Measurements from ENCODE around the gene SLC39A6. TPM values are rescaled to one million over a fixed set of nuclear protein-coding genes. Genes with fewer than 3 reads are reported as not detected.

SLC39A6 gene
- total RNA-seq, 1 experiment from 2014 or later: 47.6 TPM

GRCh38 chr18:36160959-36161371 is 31.8 kb upstream of the SLC39A6 start:
- H3K27ac ChIP-seq (ENCODE audit: low read length): no peak overlapping the region
- ATAC-seq (no peak), DNase-seq (ENCODE audit: low read depth, low spot score) (no peak)
- no peak overlapping the region for H3K4me3 ChIP-seq (ENCODE audit: low read depth in 2 of 2, low read length in 2 of 2)
- H3K36me3 ChIP-seq (ENCODE audit: control insufficient read depth, insufficient read depth, low read length): peaks cover 22% of the 10 kb centered on the region; the same call in 1 of the 2 replicates
- in situ Hi-C loops (cut with HindIII; ENCODE audit: low pct_unique_long_range_greater_than_20kb, low sequenced_read_pairs) (no loop called here), intact Hi-C loops (cut with micrococcal nuclease; ENCODE audit: unreplicated experiment) (no loop called here)
- CTCF ChIA-PET: no interaction called here
- TF ChIP-seq REST (IDR thresholded peaks at IDR 0.05; ENCODE audit: insufficient read depth in 1 of 2, low read depth in 2 of 2, low read length in 1 of 2) (no peak), POLR2AphosphoS5 (IDR thresholded peaks at IDR 0.05; ENCODE audit: low read depth, low read length) (no peak), SIN3A (IDR thresholded peaks at IDR 0.05; ENCODE audit: borderline replicate concordance, insufficient read depth, low read depth, low read length) (no peak), TCF7L2 (IDR thresholded peaks at IDR 0.05; ENCODE audit: low read depth, low read length) (no peak)
- TF ChIP-seq, protein P1, sequence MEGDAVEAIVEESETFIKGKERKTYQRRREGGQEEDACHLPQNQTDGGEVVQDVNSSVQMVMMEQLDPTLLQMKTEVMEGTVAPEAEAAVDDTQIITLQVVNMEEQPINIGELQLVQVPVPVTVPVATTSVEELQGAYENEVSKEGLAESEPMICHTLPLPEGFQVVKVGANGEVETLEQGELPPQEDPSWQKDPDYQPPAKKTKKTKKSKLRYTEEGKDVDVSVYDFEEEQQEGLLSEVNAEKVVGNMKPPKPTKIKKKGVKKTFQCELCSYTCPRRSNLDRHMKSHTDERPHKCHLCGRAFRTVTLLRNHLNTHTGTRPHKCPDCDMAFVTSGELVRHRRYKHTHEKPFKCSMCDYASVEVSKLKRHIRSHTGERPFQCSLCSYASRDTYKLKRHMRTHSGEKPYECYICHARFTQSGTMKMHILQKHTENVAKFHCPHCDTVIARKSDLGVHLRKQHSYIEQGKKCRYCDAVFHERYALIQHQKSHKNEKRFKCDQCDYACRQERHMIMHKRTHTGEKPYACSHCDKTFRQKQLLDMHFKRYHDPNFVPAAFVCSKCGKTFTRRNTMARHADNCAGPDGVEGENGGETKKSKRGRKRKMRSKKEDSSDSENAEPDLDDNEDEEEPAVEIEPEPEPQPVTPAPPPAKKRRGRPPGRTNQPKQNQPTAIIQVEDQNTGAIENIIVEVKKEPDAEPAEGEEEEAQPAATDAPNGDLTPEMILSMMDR (IDR thresholded peaks at IDR 0.05): no peak
- H3K4me1 ChIP-seq (ENCODE audit: control insufficient read depth, insufficient read depth, low read length): no peaks in the 10 kb centered on the region
- POLR2A ChIA-PET: interaction anchor here (0.7 kb wide), 1 partner anchor 262 kb away, joined by 6 read pairs; no protein-coding TSS in a partner anchor
- H3K27me3 ChIP-seq (ENCODE audit: control insufficient read depth, insufficient read depth, low read length): no peaks in the 10 kb centered on the region
- no TSS peak for BruUV-seq (replicated peaks)
- H3K9me3 ChIP-seq (ENCODE audit: control insufficient read depth, insufficient read depth, low read depth, low read length): no peaks in the 10 kb centered on the region

DNA sequence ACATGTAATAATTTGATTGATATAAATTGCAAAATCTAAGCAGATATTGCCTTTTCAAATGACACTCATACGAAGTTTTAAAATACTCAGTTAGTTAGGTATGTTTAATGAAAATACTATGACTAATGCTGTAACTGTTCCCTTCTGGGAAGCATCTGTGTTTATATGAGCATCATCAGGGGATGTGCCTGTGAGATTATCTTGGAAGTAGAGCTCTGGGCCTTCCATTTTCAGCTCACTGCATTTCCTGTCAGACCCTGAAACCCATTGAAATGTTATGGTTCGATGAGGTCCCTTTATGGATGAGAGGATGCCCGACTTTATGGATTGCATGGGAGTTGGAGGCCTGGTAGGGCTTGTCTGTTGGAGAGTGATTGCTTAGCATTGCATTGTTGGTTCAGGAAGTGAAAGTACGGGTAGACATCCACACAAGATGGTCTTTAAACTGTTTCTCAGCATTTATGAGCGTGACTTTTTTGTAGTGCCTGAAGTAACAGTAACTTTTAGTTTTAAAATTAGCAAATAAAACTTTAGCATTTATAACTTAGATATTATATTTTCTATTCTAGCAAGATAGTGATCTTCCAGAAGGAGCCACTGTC is 29.2 kb upstream of the SLC39A6 start:
- POLR2A ChIA-PET: no interaction called here
- Histone ChIP-seq H3K27ac (ENCODE audit: low read length) (no peak overlapping the region), H3K4me1 (ENCODE audit: control insufficient read depth, insufficient read depth, low read length) (no peaks in the 10 kb centered on the region), H3K9me3 (ENCODE audit: control insufficient read depth, insufficient read depth, low read depth, low read length) (no peaks in the 10 kb centered on the region), H3K4me3 (ENCODE audit: low read depth in 2 of 2, low read length in 2 of 2) (no peak overlapping the region), H3K27me3 (ENCODE audit: control insufficient read depth, insufficient read depth, low read length) (no peaks in the 10 kb centered on the region), H3K36me3 (ENCODE audit: control insufficient read depth, insufficient read depth, low read length) (peaks cover 13% of the 10 kb centered on the region; the same call in 1 of the 2 replicates)
- intact Hi-C loops (cut with micrococcal nuclease; ENCODE audit: unreplicated experiment): no loop called here
- CTCF ChIA-PET: no interaction called here
- no peak for TF ChIP-seq TCF7L2 (IDR thresholded peaks at IDR 0.05; ENCODE audit: low read depth, low read length)
- ATAC-seq (no peak), DNase-seq (ENCODE audit: low read depth, low spot score) (no peak)
- no TSS peak for BruUV-seq (replicated peaks)
- in situ Hi-C loops (cut with HindIII; ENCODE audit: low pct_unique_long_range_greater_than_20kb, low sequenced_read_pairs): no loop called here

DNA sequence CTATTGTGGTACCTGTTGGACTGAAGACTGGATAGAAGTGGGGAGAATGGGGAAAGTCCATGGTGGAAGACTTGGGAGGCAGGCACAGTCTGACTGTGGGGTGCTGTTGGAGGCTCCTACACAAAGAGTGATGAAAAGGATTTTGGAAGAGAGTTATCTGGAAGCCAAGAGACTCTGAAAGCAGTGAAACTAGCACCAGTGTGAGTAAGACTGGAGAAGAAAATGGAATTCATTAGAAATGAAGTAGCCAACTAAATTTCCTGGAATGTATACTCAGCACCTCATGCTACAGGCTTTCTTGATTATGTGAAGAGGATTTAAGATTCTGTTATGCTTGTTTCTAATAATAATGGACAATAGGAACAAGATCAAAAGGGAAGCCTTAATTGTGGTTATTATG is 28.3 kb upstream of the SLC39A6 start:
- Histone ChIP-seq H3K27ac (ENCODE audit: low read length) (no peak overlapping the region), H3K4me3 (ENCODE audit: low read depth in 2 of 2, low read length in 2 of 2) (no peak overlapping the region), H3K9me3 (ENCODE audit: control insufficient read depth, insufficient read depth, low read depth, low read length) (no peaks in the 10 kb centered on the region), H3K27me3 (ENCODE audit: control insufficient read depth, insufficient read depth, low read length) (no peaks in the 10 kb centered on the region), H3K4me1 (ENCODE audit: control insufficient read depth, insufficient read depth, low read length) (no peaks in the 10 kb centered on the region), H3K36me3 (ENCODE audit: control insufficient read depth, insufficient read depth, low read length) (peaks cover 7% of the 10 kb centered on the region)
- no TSS peak for BruUV-seq (replicated peaks)
- ChIA-PET CTCF (no interaction called here), POLR2A (interaction anchor here (0.6 kb wide), 1 partner anchor 179 kb away, joined by 3 read pairs; no protein-coding TSS in a partner anchor)
- DNase-seq (ENCODE audit: low read depth, low spot score) (no peak), ATAC-seq (no peak)
- in situ Hi-C loops (cut with HindIII; ENCODE audit: low pct_unique_long_range_greater_than_20kb, low sequenced_read_pairs) (no loop called here), intact Hi-C loops (cut with micrococcal nuclease; ENCODE audit: unreplicated experiment) (no loop called here)
- TF ChIP-seq TCF7L2 (IDR thresholded peaks at IDR 0.05; ENCODE audit: low read depth, low read length) (no peak), POLR2AphosphoS5 (IDR thresholded peaks at IDR 0.05; ENCODE audit: low read depth, low read length) (no peak), SIN3A (IDR thresholded peaks at IDR 0.05; ENCODE audit: borderline replicate concordance, insufficient read depth, low read depth, low read length) (no peak), REST (IDR thresholded peaks at IDR 0.05; ENCODE audit: insufficient read depth in 1 of 2, low read depth in 2 of 2, low read length in 1 of 2) (no peak)
- TF ChIP-seq, protein P1 (IDR thresholded peaks at IDR 0.05): no peak

Measured in Panc1 (cell line).